C4-2B (cell line): ENCODE data around the gene DNAJC1.

ENCODE experiments used
- ZFX ChIP-seq: fragments of 450-650 bp; IDR thresholded peaks from 2 replicates; pipeline ENCODE4 v1.6.1; 2017
- TF ChIP-seq, protein P1 (sequence below): fragments of 450-650 bp; conservative IDR thresholded peaks from 2 replicates; pipeline ENCODE4 v1.5.1; 2017; ENCODE audit warnings: mild to moderate bottlenecking

- TF ChIP-seq, protein P1, sequence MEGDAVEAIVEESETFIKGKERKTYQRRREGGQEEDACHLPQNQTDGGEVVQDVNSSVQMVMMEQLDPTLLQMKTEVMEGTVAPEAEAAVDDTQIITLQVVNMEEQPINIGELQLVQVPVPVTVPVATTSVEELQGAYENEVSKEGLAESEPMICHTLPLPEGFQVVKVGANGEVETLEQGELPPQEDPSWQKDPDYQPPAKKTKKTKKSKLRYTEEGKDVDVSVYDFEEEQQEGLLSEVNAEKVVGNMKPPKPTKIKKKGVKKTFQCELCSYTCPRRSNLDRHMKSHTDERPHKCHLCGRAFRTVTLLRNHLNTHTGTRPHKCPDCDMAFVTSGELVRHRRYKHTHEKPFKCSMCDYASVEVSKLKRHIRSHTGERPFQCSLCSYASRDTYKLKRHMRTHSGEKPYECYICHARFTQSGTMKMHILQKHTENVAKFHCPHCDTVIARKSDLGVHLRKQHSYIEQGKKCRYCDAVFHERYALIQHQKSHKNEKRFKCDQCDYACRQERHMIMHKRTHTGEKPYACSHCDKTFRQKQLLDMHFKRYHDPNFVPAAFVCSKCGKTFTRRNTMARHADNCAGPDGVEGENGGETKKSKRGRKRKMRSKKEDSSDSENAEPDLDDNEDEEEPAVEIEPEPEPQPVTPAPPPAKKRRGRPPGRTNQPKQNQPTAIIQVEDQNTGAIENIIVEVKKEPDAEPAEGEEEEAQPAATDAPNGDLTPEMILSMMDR, result no peak
- TF ChIP-seq ZFX, result no peak
Observed at GRCh38 chr10:21889477-21890275, 113.9 kb downstream of the DNAJC1 start.
